ENCODE results near the gene PLPPR1. TPM values are rescaled to one million over a fixed set of nuclear protein-coding genes. Genes with fewer than 3 reads are reported as not detected.

Gene PLPPR1
- total RNA-seq, 1 donor from 2014 or later = 12.2 TPM

DNA sequence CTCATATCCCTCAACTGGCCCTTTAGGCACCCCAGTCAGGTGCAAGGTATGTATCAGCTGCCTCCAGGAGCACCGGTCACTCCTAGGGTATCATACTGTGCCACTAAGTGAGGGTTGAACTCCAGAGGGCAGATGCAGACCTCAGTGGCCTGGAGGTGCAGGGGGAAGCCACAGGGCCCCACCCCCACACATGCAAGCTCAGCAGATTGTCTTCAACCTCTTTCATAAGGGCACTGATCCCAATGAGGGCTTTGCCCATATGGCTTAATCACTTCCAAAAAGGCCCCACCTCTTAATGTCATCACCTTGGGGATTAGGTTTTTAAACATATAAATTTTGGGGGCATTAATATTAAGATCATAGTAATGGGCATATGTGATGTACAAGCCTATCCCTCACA lies 328.1 kb downstream of the PLPPR1 start:
- no peak overlapping the region for H3K27ac Mint-ChIP-seq
- TF ChIP-seq, protein P1, sequence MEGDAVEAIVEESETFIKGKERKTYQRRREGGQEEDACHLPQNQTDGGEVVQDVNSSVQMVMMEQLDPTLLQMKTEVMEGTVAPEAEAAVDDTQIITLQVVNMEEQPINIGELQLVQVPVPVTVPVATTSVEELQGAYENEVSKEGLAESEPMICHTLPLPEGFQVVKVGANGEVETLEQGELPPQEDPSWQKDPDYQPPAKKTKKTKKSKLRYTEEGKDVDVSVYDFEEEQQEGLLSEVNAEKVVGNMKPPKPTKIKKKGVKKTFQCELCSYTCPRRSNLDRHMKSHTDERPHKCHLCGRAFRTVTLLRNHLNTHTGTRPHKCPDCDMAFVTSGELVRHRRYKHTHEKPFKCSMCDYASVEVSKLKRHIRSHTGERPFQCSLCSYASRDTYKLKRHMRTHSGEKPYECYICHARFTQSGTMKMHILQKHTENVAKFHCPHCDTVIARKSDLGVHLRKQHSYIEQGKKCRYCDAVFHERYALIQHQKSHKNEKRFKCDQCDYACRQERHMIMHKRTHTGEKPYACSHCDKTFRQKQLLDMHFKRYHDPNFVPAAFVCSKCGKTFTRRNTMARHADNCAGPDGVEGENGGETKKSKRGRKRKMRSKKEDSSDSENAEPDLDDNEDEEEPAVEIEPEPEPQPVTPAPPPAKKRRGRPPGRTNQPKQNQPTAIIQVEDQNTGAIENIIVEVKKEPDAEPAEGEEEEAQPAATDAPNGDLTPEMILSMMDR (IDR thresholded peaks at IDR 0.05; ENCODE audit: unreplicated experiment) = no peak
- no peaks in the 10 kb centered on the region for H3K36me3 Mint-ChIP-seq (ENCODE audit: insufficient read depth)

GRCh38 chr9:101359679-101360078 lies 331.2 kb downstream of the PLPPR1 start:
- Mint-ChIP-seq H3K27me3 (no peaks in the 10 kb centered on the region), H3K9me3 (ENCODE audit: low read depth) (peaks cover 6% of the 10 kb centered on the region), H3K4me1 (ENCODE audit: low read depth) (peaks cover 6% of the 10 kb centered on the region), H3K4me3 (ENCODE audit: low read depth) (no peak overlapping the region), H3K27ac (no peak overlapping the region), H3K36me3 (ENCODE audit: insufficient read depth) (no peaks in the 10 kb centered on the region)
- no peak for DNase-seq (ENCODE audit: low spot score, unreplicated experiment)
- TF ChIP-seq, protein P1 (IDR thresholded peaks at IDR 0.05; ENCODE audit: unreplicated experiment) = no peak

More for the DNA sequence above, 328.1 kb downstream of the PLPPR1 start:
- Mint-ChIP-seq H3K9me3 (ENCODE audit: low read depth) (peaks cover 6% of the 10 kb centered on the region), H3K4me3 (ENCODE audit: low read depth) (no peak overlapping the region), H3K27me3 (no peaks in the 10 kb centered on the region), H3K4me1 (ENCODE audit: low read depth) (peaks cover 11% of the 10 kb centered on the region)
- no peak for DNase-seq (ENCODE audit: low spot score, unreplicated experiment)

DNA sequence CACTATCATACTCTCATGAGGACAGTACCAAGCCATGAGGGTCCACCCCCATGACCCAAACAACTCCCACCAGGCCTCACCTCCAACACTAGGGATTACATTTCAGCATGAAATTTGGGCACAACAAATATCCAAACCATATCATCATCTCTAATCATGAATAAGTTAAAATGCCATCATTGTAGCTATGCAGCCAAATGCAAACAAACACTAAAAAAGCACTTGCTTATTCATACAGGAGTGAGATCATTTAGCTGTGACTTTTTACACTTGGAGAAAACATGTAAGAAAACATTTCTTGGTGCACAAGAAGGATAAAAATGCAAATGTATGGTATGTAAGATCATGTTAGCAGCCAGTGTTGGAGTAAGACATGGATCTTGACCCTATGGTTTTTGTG lies 332.1 kb downstream of the PLPPR1 start:
- TF ChIP-seq, protein P1 (IDR thresholded peaks at IDR 0.05; ENCODE audit: unreplicated experiment) = no peak
- Mint-ChIP-seq H3K9me3 (ENCODE audit: low read depth) (peaks cover 6% of the 10 kb centered on the region), H3K4me1 (ENCODE audit: low read depth) (peaks cover 2% of the 10 kb centered on the region), H3K4me3 (ENCODE audit: low read depth) (no peak overlapping the region), H3K27ac (no peak overlapping the region), H3K36me3 (ENCODE audit: insufficient read depth) (no peaks in the 10 kb centered on the region), H3K27me3 (no peaks in the 10 kb centered on the region)
- DNase-seq (ENCODE audit: low spot score, unreplicated experiment) = no peak

DNA sequence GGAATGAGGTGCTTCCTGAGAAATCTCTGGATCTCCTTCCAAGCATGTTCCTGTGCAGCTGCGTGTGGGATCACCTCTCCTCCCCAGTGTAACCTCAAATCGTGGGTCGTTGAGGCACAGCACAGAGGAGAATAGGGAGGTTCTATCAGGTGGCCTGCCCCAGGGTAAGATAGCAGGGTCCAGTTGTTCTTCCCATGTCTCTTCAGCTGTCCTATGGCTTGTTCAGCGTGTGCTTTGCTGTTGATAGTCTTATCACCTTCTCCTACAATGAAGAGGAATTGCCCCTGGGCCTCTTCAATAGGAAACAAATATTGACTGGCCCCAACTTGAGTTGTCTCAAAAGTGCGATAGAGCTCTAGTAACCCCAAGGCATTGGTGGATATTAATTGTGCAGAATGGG lies 333.9 kb downstream of the PLPPR1 start:
- peaks cover 1% of the 10 kb centered on the region for H3K9me3 Mint-ChIP-seq (ENCODE audit: low read depth)
- no peak overlapping the region for H3K4me3 Mint-ChIP-seq (ENCODE audit: low read depth)
- no peak for DNase-seq (ENCODE audit: low spot score, unreplicated experiment)
- H3K27me3 Mint-ChIP-seq = no peaks in the 10 kb centered on the region
- TF ChIP-seq, protein P1 (IDR thresholded peaks at IDR 0.05; ENCODE audit: unreplicated experiment) = no peak
- H3K4me1 Mint-ChIP-seq (ENCODE audit: low read depth) = peaks cover 13% of the 10 kb centered on the region
- no peak overlapping the region for H3K27ac Mint-ChIP-seq
- no peaks in the 10 kb centered on the region for H3K36me3 Mint-ChIP-seq (ENCODE audit: insufficient read depth)

DNA sequence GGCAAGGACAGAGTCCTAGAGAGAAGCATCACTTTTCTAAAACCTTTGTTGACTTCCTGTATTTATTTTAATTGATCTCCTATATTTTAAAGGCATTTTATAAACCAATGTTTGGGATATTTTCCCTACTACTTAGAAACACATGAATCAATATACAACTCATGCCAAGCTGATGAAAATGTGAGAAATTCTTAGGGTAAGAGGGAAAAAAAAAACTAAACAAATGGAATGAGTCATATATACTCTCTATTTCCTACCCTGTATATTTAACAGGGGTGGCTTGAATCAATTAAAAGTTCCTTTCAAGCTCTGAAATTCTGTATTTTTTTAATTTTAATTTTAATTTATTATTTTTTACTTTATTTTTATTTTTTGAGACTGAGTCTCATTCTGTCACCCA lies 336.7 kb downstream of the PLPPR1 start:
- Mint-ChIP-seq H3K27ac (no peak overlapping the region), H3K9me3 (ENCODE audit: low read depth) (no peaks in the 10 kb centered on the region), H3K4me1 (ENCODE audit: low read depth) (peaks cover 17% of the 10 kb centered on the region), H3K27me3 (no peaks in the 10 kb centered on the region), H3K4me3 (ENCODE audit: low read depth) (no peak overlapping the region), H3K36me3 (ENCODE audit: insufficient read depth) (no peaks in the 10 kb centered on the region)
- TF ChIP-seq, protein P1 (IDR thresholded peaks at IDR 0.05; ENCODE audit: unreplicated experiment) = no peak
- no peak for DNase-seq (ENCODE audit: low spot score, unreplicated experiment)
